Fibroblast of the aortic adventitia (primary cell): ENCODE results near the gene ACTL8. TPM values are rescaled to one million over a fixed set of nuclear protein-coding genes. Genes with fewer than 3 reads are reported as not detected.

Experiments used
- DNase-seq: peaks from one replicate; pipeline ENCODE4 v3.0.0-alpha.2; 2010; ENCODE audit warnings: low read depth
- H3K4me3 ChIP-seq: 2 replicates; pipeline ENCODE4 v1.5.1; 2011; ENCODE audit warnings: low read depth, mild to moderate bottlenecking, control low read depth, low read length, moderate library complexity
- total RNA-seq: library from RNA; depleted of rRNA; stranded (reverse); fragments of >200 nt; gene quantifications from 2 replicates; pipeline ENCODE4 v1.2.3, GENCODE V29; 2012; ENCODE audit warnings: low replicate concordance
- TF ChIP-seq, protein P1 (sequence below): IDR thresholded peaks from 2 replicates; pipeline ENCODE4 v1.5.1; 2011; ENCODE audit warnings: mild to moderate bottlenecking, low read length, control low read depth, inconsistent platforms; ENCODE audit not compliant: insufficient read depth

Gene ACTL8
- total RNA-seq, 1 donor: not detected

GRCh38 chr1:17853241-17853935, 98.3 kb downstream of the ACTL8 start:
- no peak overlapping the region for H3K4me3 ChIP-seq
- TF ChIP-seq, protein P1, sequence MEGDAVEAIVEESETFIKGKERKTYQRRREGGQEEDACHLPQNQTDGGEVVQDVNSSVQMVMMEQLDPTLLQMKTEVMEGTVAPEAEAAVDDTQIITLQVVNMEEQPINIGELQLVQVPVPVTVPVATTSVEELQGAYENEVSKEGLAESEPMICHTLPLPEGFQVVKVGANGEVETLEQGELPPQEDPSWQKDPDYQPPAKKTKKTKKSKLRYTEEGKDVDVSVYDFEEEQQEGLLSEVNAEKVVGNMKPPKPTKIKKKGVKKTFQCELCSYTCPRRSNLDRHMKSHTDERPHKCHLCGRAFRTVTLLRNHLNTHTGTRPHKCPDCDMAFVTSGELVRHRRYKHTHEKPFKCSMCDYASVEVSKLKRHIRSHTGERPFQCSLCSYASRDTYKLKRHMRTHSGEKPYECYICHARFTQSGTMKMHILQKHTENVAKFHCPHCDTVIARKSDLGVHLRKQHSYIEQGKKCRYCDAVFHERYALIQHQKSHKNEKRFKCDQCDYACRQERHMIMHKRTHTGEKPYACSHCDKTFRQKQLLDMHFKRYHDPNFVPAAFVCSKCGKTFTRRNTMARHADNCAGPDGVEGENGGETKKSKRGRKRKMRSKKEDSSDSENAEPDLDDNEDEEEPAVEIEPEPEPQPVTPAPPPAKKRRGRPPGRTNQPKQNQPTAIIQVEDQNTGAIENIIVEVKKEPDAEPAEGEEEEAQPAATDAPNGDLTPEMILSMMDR: no peak

DNA sequence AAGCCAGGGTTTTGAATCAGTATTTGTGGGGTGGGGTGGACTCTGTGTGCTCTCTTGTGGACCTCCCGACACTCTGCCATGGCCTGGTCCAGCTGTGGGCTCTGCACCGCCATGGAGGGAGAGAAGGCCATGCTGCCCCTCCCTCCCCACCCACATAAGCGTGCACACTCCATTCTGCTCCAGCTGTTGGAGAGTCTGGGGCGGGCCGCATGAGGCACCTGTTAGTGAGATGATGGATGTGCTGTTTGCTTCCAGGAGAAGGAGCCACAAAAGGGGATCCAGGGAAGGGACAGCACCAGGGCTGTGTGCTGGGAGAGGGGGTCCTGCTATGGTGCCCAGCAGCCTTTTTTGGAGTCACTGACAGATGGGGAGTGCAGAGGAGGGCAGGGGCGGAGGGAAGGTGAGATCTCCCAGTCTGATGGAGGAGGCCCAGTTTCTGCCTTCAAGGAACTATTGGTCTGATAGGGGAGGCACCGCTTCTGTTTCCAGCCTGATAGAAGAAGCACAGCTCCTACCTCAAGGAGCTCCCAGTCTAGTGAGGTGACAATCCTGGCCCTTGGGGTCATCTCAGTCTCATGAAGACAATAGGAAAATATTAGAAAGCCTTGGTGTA, 101.5 kb downstream of the ACTL8 start:
- TF ChIP-seq, protein P1: no peak
- no peak overlapping the region for H3K4me3 ChIP-seq
- DNase-seq: no peak

More at GRCh38 chr1:17853241-17853935, 98.3 kb downstream of the ACTL8 start:
- DNase-seq: no peak

DNA sequence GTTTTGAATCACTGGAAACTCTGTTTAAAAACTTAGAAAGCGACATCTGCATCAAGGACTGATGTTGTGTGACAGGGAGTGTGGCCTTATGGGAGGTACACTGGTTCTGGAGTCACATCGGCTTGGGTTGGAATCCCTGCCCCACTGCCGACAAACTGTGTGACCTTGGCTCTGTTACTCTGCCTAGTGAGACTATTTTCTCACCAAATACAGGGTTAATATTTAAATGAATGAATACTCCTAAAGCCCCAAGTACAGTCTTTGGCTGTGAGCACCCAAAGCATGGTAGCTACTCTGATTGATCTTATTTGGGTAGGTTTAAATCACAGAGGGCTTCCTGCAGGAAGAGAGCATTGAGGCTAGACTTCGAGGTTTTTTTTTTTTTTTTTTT, 102.0 kb downstream of the ACTL8 start:
- DNase-seq: no peak
- H3K4me3 ChIP-seq: no peak overlapping the region
- TF ChIP-seq, protein P1: no peak

DNA sequence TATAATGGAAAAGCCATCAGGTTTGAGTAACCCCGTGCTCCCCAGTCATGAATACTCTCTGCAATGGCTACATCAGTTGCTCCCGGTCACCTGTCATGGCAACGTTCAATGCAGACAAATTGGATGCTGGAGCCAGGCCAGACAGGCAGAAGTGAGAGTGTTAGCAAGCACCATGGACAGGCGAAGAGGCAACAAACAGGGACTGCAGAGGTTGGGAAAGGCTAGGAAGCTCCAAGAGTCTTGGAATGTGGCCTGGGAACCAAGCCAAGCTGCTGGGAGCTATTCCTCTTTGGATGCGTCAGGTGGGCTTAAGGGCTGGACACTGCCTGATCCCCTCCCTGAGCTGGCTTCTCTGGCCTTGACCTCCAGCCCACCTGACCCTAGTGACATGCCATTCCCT, 102.9 kb downstream of the ACTL8 start:
- H3K4me3 ChIP-seq: no peak overlapping the region
- DNase-seq: peak; percentile 38
- TF ChIP-seq, protein P1: no peak

DNA sequence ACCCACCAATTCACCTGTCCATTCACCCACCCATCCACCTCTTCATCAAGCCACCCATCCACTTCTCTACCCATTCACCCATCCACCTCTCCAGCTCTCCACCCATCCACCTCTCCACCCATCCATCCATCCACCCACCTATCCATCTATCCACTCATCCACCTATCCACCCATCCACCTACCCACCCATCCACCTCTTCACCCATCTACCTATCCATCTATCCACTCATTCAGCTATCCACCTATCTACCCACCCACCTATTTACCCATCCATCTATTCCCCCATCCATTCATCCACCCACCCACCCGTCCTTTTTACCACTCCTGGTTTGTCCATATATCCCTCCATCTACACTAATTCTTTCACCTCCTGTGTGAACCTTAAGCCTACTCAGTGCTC, 105.7 kb downstream of the ACTL8 start:
- no peak for DNase-seq
- H3K4me3 ChIP-seq: no peak overlapping the region
- TF ChIP-seq, protein P1: no peak

GRCh38 chr1:17861685-17862084, 106.6 kb downstream of the ACTL8 start:
- TF ChIP-seq, protein P1: no peak
- DNase-seq: no peak
- H3K4me3 ChIP-seq: no peak overlapping the region
